GM18858 (cell line): ENCODE data around the gene FHOD1.
A peak's percentile ranks its signal among the peaks of the same experiment; 100 is the strongest.

Experiments
- ATAC-seq: cut with Tn5 transposase; IDR thresholded peaks from one replicate; pipeline ENCODE4 v1.9.1; 2021; ENCODE audit not compliant: unreplicated experiment

The FHOD1 gene

DNA sequence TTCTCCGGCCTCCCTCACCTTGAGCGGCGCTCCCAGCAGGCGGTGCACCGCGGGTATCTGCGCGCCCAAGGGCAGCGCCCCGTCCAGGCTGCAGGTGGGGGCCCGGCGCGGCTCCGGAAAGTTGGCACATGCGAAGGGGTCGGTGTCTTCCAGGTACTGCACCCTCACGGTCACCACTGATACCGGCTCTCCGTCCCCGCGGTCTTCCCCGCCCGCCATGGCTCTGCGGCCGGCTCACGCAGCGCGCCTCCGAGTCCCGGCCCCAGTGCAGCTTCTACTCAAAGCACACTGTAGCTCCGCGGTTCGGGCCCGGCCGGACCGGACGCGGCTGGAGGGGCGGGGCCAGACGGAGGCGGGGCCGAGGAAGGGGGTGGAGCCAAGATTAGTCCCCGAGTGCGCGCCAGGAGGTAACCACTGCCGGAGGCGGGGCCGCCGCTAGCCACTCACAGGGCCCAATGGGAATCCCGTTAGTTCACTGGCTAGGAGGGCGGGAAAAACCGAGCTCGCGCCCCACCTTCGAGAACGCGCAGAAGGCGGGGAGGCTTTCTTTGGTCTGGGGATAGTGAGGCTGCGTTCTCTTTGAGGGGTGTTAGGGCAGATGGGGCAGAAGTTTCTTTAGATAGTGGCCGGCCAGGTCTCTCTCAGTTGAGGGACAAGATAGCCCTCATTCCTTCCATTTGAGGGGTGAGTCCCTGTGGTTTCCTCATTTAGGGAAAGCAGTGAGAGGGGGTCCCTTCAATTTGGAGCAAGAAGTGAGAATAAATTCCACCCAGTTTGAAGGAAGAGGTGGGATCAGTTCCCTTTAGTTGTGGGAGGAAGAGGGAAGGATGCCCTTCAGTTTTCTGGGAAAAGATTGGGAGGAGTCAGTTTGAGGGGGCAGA lies at the start of gene FHOD1:
Gene FHOD1, minus strand, starts transcription at position 290 of the 881 bp plus-strand sequence. Its CDS starts 71 bp downstream, at position 219.
- peak; percentile 33 for ATAC-seq

DNA sequence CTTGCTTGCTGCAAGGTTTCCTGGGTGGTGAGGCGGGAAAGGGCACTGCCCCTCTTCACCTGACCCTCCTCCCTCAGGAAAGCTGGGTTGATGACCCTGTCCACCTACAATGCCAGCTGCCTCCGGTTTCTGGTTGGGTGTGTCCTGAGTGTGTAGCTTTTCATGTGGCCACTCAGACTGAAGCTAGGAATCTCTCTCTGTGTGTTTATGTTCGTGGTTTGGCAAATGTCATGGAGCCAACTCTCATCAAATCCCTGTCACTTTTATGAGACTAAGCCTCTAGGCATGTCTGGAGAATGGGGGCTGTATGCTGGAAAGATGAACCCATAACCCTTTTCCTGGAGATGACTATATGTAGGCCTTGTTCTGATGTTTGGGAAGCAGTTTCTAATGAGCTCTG lies 49.1 kb upstream of the FHOD1 start:
- no peak for ATAC-seq

DNA sequence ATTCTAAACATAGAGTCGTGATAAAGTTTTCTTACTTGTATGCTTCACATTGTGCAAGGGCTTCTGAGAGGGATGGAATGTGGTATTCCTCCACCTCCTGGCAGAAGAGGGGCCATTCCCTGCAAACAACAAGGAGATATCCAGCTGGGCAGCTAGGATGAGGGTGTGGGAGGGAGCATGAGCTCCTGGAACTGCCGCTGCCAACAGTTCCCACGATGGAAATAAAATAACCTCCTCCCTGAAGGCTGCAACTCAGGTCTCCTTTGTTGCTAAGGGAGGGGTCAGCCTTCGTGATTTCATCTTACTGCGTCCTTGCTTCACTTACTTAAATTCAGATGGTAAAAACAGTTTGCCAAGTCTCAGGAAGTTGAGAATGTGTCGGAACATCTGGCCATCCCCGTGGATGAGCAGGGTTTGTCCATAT lies 47.7 kb upstream of the FHOD1 start:
- no peak for ATAC-seq

DNA sequence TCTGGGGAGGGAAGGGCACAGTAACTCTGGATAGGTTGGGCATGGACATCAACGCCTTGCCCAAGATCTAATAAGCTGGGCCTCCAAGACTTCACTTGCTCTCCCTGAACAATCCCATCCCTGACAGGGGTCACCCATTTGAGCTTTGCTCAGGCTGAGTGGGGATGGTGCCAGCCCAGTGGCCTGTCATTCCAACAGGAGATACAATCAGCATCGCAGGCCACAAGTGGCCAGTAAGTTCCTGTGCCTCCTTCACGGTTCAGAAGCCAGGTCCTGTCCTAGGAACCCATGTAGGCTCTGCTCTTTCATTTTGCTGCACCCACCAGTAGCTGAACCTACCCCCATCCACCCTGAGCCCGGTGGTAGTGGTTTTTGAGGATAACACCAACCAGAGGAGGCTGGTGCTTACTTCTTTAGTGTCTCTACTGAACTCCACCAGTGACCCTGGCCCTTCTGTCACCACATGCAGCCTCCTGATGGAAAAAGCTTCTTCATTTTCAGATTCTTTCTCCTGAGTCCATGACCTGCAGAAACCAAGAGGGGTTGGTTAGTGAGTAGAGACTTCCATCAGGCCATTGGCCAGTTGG lies 47.0 kb upstream of the FHOD1 start:
- ATAC-seq = no peak

DNA sequence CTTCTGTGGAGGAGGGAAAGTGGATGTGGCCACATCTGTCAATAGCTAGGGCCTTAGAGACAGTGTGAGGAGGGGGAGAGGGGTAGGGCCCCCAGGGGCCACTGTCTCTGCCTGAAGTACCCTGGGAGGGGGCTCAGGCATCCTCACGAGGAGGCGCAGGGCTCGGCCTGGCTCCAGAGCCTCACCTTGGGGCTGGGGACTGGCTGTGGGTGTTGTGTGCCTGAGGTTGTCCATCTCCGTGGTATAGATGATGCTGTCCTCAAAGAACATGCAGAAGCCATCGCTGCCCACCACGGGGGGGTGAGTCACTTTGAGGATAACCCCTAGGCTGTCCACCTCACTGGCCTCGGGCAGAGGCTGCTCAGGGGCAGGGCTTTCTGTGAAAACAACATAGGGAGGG lies 44.2 kb upstream of the FHOD1 start:
- ATAC-seq = no peak

DNA sequence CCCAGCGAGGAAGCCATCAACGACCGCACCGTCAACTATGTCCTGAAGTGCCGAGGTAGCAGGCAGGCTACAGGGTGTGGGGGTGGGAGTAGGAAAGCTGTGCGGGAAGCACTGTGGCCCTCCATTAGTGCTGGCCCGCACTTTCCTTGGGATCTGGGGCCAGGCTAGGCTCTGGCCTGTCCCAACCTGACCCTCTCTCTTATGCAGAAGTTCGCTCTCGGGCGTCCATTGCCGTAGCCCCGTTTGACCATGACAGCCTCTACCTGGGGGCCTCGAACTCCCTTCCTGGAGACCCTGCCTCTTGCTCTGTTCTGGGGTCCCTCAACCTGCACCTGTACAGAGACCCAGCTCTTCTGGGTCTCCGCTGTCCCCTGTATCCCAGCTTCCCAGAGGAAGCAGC lies 40.7 kb upstream of the FHOD1 start:
- ATAC-seq = no peak

DNA sequence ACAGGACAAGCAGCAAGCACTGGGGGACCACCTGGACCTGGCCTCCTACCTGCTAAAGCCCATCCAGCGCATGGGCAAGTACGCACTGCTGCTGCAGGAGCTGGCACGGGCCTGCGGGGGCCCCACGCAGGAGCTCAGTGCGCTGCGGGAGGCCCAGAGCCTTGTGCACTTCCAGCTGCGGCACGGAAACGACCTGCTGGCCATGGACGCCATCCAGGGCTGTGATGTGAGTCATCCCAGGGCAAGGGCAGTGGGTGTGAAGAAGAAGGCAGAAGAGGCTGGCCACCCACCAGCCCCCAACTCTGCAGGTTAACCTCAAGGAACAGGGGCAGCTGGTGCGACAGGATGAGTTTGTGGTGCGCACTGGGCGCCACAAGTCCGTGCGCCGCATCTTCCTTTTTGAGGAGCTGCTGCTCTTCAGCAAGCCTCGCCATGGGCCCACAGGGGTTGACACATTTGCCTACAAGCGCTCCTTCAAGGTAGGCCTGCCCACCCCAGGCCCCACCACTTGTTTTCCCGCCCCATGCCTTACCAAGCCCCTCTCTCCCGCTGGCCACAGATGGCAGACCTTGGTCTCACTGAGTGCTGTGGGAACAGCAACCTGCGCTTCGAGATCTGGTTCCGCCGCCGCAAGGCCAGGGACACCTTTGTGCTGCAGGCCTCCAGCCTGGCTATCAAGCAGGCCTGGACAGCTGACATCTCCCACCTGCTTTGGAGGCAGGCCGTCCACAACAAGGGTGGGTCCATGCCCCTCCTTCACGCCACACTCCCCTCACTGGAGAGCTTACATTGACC lies 39.4 kb upstream of the FHOD1 start:
- ATAC-seq = no peak

DNA sequence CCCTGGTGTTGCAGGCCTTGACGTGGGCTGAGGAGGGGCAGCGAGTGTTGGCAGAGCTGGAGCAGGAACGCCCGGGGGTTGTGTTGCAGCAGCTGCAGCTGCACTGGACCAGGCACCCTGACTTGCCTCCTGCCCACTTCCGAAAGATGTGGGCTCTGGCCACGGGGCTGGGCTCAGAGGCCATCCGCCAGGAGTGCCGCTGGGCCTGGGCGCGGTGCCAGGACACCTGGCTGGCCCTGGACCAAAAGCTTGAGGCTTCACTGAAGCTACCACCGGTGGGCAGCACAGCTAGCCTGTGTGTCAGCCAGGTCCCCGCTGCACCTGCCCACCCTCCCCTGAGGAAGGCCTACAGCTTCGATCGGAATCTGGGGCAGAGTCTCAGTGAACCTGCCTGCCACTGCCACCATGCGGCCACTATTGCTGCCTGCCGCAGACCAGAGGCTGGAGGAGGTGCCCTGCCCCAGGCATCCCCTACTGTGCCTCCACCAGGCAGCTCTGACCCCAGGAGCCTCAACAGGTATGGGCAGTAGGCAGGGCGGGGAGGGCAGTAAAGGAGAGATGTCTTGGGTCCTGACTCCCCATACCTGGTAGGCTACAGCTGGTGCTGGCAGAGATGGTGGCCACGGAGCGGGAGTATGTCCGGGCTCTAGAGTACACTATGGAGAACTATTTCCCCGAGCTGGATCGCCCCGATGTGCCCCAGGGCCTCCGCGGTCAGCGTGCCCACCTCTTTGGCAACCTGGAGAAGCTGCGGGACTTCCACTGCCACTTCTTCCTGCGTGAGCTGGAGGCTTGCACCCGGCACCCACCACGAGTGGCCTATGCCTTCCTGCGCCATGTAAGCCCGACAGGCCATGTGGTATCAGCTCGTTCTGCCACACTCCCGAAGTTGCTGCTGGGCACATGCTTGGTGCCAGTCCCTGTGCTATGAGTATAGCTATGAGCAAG lies 37.7 kb upstream of the FHOD1 start:
- no peak for ATAC-seq

DNA sequence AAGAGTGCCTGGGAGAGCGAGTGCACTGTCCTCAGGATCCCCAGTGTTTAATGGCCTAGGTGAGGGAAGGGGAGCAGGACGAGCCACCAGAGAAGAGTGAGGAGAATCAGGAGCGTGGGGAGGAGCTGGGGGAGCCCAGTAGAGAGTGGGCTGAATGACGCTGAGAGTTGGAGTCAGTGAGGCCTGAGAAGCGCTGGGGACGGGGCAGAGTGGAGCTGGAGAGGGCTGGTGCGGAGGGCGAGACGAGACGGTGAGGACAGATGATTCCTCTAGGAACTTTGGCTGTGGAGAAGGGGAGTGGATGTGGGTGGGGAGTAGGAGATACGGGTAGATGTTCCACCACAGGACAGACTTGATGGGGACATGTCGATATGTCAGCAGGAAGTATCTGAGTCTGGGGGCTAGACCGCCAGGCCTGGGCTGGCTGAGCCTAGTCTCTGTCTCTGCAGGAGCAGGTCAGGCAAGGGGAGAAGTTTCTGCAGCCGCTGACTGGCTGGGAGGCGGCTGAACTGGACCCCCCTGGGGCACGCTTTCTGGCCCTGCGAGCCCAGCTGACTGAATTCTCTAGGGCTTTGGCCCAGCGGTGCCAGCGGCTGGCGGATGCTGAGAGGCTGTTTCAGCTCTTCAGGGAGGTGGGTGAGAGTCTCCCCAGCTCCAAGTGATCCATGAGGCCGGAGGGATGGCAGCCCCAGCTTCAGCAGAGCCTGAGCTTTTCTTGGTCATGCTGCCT lies 36.7 kb upstream of the FHOD1 start:
- ATAC-seq = no peak

DNA sequence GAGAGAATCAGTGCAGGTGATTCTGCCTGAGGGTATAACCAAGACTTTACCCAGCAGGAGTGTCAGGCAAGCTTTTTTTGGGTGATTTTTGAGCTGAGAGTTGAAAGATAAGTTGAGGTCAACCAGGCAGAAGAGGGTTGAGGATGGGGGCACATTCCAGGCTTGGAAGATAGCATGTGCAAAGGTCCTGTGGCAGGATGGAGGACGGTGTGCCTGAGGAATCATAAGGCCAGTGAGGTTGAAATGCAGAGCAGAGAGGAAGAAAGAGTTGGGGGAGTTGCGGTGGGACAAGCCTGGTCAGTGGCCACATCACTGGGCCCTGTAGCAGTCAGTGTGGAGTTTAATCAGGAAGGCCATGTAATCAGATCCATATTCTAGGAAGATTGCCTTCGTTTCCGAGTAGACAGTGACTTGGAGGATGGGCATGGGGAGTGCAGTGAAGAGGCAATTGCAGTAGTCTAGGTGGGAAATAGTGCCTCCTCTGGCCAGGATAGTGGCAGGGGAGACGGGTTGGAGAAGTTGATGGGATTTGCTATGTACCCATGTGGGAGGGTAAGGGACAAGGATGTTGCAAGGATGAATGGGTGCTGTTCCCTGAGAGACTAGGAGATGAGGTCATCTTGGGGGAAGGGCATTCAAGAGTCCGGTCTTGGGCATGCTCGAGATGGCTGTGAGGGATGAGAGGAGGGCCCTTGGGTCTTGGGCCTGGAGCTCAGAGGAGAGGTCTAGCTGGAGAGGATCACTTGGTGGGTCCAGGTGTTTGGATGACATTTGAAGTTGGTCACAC lies 36.0 kb upstream of the FHOD1 start:
- ATAC-seq = no peak

DNA sequence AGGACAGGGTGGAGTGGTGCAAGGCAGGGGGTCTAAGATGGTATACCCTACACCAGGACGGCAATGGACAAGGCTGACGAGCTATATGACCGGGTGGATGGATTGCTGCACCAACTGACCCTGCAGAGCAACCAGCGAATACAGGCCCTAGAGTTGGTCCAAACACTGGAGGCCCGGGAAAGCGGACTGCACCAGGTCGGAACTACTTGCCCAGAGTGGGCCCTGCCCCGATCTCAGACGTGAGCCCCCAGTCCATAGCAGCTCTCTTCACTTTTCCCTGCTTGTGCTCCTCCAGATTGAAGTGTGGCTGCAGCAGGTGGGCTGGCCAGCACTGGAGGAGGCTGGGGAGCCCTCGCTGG lies 35.1 kb upstream of the FHOD1 start:
- ATAC-seq = no peak

DNA sequence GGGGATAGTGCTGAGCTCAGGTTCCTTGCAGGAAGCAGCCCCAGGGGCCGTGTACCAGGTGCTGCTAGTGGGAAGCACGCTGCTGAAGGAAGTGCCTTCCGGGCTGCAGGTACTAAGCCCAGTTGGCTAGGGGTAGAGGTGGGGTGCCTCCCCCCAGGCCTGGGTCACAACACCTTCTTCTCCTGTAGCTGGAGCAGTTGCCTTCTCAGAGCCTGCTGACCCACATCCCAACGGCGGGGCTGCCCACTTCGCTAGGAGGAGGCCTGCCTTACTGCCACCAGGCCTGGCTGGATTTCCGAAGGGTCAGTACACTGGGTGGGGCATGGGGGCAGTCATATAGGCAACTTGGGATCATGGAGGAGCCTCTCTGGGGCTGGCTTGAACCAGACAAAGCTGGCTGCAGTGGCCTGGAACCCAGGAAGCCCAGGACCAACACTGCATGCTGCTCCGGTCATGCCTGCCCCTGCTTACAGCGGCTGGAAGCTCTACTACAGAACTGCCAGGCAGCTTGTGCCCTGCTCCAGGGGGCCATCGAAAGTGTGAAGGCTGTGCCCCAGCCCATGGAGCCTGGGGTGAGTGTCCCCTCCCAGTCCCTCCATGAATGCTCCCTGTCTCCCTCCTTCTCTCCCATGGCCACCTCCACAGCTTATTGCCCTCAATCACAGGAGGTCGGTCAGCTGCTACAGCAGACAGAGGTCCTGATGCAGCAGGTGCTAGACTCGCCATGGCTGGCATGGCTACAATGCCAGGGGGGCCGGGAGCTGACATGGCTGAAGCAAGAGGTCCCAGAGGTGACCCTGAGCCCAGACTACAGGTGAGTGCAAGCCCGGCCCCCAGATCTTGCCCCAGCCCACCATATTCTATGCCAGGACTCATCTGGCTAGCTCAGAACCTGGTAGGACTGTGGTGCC lies 34.5 kb upstream of the FHOD1 start:
- ATAC-seq = no peak

DNA sequence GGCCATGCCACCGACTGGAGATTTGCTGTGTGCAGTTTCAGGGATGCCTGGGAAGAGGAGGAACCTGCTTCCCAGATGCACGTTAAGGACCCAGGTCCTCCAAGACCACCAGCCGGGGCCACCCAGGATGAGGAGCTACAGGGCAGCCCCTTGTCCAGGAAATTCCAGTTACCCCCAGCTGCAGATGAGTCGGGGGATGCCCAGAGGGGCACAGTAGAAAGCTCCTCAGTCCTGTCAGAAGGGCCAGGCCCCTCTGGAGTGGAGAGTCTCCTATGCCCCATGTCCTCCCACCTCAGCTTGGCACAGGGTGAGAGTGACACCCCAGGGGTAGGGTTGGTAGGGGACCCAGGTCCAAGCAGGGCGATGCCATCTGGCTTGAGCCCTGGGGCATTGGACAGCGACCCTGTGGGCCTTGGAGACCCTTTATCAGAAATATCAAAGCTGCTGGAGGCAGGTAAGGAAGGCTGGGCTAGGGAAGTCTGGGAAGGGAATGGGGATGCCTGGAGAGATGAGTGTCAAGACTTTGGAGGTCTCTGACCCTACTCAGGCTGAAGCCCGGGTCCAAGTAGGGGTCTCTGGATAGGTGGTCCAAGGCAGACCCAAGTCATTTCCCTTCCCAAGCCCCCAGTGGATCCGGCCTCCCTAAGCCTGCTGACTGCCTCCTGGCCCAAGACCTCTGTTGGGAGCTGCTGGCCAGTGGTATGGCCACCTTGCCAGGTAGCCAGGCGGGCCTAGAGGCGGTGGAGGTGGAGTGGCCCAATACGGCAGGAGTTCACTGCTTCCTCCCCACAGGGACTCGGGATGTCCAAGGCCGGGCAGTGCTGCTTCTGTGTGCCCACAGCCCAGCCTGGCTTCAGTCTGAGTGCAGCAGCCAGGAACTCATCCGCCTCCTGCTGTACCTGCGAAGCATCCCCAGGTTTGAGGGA lies 33.1 kb upstream of the FHOD1 start:
- no peak for ATAC-seq

DNA sequence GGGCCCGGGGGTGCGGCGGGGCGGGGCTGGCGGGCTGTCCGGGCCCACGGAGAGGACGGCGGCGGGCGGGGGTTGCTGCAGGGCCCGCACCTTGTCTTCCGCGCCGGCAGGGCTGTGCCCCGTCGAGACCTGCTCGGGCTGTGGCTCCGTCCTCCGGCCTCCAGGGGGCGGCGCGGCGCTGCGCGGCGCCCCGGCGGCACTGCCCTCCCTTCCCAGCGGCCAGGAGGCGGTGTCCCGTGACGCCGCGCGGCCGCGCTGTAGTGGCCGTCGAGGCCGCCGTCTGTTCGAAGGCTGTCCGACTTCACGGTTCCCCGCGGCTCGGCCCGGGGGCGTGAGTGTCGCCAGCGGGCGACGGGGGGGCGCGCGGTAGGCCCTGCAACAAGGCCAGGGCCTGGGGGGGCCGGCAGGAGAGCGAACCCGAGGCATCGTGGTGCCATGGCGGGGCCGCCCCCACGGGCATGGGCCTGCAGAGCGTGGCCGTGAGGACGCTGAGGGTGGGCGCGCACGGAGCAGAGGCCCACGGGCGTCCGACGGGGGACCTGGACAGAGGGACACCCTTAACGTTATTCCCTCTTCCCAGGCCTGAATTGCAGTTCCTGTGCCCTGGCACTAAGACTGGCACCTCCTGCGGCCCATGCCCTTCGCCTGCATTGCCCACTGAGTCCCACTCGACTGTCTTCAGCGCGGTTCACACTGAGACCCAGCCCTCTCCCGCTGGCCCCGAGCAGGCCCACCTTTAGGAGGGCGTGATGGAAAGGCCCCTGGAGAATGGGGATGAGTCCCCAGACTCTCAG lies 32.2 kb upstream of the FHOD1 start, which contains the start of gene PLEKHG4:
Gene PLEKHG4, plus strand, starts transcription at position 237 of the 794 bp plus-strand sequence. Its CDS starts 513 bp downstream, at position 750.
- no peak for ATAC-seq

DNA sequence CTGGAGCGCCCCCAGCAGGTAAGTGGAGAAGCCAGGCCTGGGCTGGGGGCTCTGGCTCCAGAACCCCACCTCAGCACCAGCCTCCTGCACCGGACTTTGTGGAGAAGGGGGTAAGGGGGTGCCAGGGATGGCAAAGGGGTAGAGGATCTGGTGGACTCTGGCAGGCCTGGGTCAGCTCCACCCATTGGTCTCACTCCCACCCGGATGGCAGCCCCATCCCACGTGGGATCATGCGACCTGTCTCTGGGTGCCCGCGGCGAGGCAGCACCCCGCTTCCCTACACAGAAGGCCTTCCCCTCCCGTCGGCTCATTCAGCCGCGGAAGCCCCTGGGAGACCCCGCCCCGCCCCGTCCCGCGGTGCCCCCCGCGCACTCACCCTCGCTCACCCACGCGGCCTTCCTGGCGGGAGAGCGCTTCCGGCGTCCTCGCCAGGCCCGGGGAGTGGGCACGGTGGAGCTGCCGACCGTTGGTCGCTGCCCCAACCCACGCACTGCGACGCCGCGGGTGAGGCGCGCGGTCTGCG lies 31.6 kb upstream of the FHOD1 start:
- ATAC-seq = no peak
